Dendritic cell treated with granulocyte-macrophage colony-stimulating factor and Interleukin-4, amounts not matched to agents 40 ng/mL and 50 ng/mL, for 4 days (primary cell): ENCODE data around the gene VPS39.

Experiments used
- H3K27ac Mint-ChIP-seq: one replicate; pipeline ENCODE4 v1.8.0; 2022; ENCODE audit warnings: mild to moderate bottlenecking, mixed read lengths
- H3K27me3 Mint-ChIP-seq: one replicate; pipeline ENCODE4 v1.8.0; 2022; ENCODE audit warnings: mild to moderate bottlenecking, mixed read lengths
- H3K36me3 Mint-ChIP-seq: one replicate; pipeline ENCODE4 v1.8.0; 2022; ENCODE audit warnings: low read depth, mixed read lengths
- H3K4me1 Mint-ChIP-seq: one replicate; pipeline ENCODE4 v1.8.0; 2022; ENCODE audit warnings: low read depth, mixed read lengths
- H3K4me3 Mint-ChIP-seq: one replicate; pipeline ENCODE4 v1.8.0; 2022; ENCODE audit warnings: mild to moderate bottlenecking, moderate library complexity, mixed read lengths
- H3K9me3 Mint-ChIP-seq: one replicate; pipeline ENCODE4 v1.8.0; 2022; ENCODE audit warnings: mixed read lengths
- intact Hi-C: fragments of 100-400 bp; cut with micrococcal nuclease; formaldehyde crosslinking; loops from one replicate; pipeline ENCODE4 v1.15.0; 2022

The VPS39 gene

GRCh38 chr15:42131826-42132806 is 76.0 kb downstream of the VPS39 start:
- Mint-ChIP-seq H3K9me3 (no peaks in the 10 kb centered on the region), H3K36me3 (no peaks in the 10 kb centered on the region), H3K27me3 (no peaks in the 10 kb centered on the region), H3K4me3 (no peak overlapping the region), H3K4me1 (no peaks in the 10 kb centered on the region), H3K27ac (no peak overlapping the region)
- intact Hi-C loops = no loop called here

- no peaks in the 10 kb centered on the region for H3K4me1 Mint-ChIP-seq
- H3K27ac Mint-ChIP-seq = no peak overlapping the region
- H3K36me3 Mint-ChIP-seq = no peaks in the 10 kb centered on the region
- H3K4me3 Mint-ChIP-seq = no peak overlapping the region
- no peaks in the 10 kb centered on the region for H3K27me3 Mint-ChIP-seq
- intact Hi-C loops = no loop called here
- no peaks in the 10 kb centered on the region for H3K9me3 Mint-ChIP-seq
These were observed 77.1 kb downstream of the VPS39 start for GRCh38 chr15:42131006-42131405.

- Mint-ChIP-seq H3K4me1 (no peaks in the 10 kb centered on the region), H3K27me3 (no peaks in the 10 kb centered on the region), H3K27ac (no peak overlapping the region), H3K9me3 (no peaks in the 10 kb centered on the region), H3K36me3 (no peaks in the 10 kb centered on the region), H3K4me3 (no peak overlapping the region)
- intact Hi-C loops = no loop called here
These were observed 77.7 kb downstream of the VPS39 start for GRCh38 chr15:42130246-42130986.

- no peaks in the 10 kb centered on the region for H3K36me3 Mint-ChIP-seq
- no peak overlapping the region for H3K4me3 Mint-ChIP-seq
- H3K27me3 Mint-ChIP-seq = no peaks in the 10 kb centered on the region
- intact Hi-C loops = no loop called here
- H3K9me3 Mint-ChIP-seq = no peaks in the 10 kb centered on the region
- H3K27ac Mint-ChIP-seq = no peak overlapping the region
- H3K4me1 Mint-ChIP-seq = no peaks in the 10 kb centered on the region
These were observed 78.7 kb downstream of the VPS39 start for GRCh38 chr15:42129364-42129763.

DNA sequence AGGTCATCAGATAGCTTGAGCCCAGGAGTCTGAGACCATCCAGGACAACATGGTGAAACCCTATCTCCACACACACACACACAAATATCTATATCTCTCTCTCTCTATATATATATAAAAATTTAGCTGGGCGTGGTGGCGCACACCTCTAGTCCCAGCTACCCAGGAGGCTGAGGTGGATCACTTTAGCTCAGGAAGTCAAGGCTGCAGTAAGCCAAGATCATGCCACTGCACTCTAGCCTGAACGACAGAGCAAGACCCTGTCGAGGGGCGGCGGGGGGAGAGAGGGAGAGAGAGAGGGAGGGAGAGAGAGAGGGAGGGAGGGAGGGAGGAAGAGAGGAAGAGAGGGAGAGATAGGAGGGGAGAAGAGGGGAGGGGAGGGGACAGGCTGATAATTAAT is 79.6 kb downstream of the VPS39 start:
- Mint-ChIP-seq H3K36me3 (no peaks in the 10 kb centered on the region), H3K4me1 (no peaks in the 10 kb centered on the region), H3K27me3 (no peaks in the 10 kb centered on the region), H3K4me3 (no peak overlapping the region), H3K9me3 (no peaks in the 10 kb centered on the region), H3K27ac (no peak overlapping the region)
- intact Hi-C loops = no loop called here

GRCh38 chr15:42123546-42123945 is 84.6 kb downstream of the VPS39 start:
- Mint-ChIP-seq H3K27me3 (no peaks in the 10 kb centered on the region), H3K4me1 (peaks cover 43% of the 10 kb centered on the region), H3K4me3 (no peak overlapping the region), H3K36me3 (no peaks in the 10 kb centered on the region), H3K27ac (no peak overlapping the region), H3K9me3 (no peaks in the 10 kb centered on the region)
- intact Hi-C loops = no loop called here

GRCh38 chr15:42121682-42122081 is 86.4 kb downstream of the VPS39 start:
- Mint-ChIP-seq H3K4me1 (peaks cover 46% of the 10 kb centered on the region), H3K36me3 (no peaks in the 10 kb centered on the region), H3K27me3 (no peaks in the 10 kb centered on the region), H3K4me3 (no peak overlapping the region), H3K9me3 (peaks cover 1% of the 10 kb centered on the region), H3K27ac (no peak overlapping the region)
- intact Hi-C loops = no loop called here

- intact Hi-C loops = no loop called here
- Mint-ChIP-seq H3K4me3 (no peak overlapping the region), H3K9me3 (peaks cover 8% of the 10 kb centered on the region), H3K27ac (no peak overlapping the region), H3K36me3 (no peaks in the 10 kb centered on the region), H3K4me1 (peaks cover 46% of the 10 kb centered on the region), H3K27me3 (no peaks in the 10 kb centered on the region)
These were observed 87.1 kb downstream of the VPS39 start for GRCh38 chr15:42121021-42121420.

DNA sequence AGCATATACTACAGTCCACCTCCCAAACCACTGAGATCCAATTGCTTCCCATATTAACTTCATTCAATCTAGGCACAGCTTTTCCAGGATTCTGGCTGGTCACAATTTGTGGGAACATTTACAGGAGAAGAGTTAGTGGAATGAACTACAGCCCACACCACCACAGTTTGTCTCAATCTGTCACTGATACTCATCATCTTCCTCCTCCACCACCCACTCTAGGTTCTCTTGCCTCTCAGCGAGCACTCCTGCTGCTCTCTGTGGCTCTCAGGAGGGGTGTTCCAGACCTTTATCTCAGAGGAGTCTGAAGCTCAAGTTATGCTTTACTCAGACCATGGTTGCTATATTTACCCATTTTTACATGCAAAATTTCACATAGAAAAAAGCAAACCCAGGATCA is 87.8 kb downstream of the VPS39 start:
- peaks cover 8% of the 10 kb centered on the region for H3K9me3 Mint-ChIP-seq
- H3K4me3 Mint-ChIP-seq = no peak overlapping the region
- H3K4me1 Mint-ChIP-seq = peaks cover 46% of the 10 kb centered on the region
- intact Hi-C loops = no loop called here
- H3K27me3 Mint-ChIP-seq = no peaks in the 10 kb centered on the region
- H3K36me3 Mint-ChIP-seq = no peaks in the 10 kb centered on the region
- no peak overlapping the region for H3K27ac Mint-ChIP-seq

DNA sequence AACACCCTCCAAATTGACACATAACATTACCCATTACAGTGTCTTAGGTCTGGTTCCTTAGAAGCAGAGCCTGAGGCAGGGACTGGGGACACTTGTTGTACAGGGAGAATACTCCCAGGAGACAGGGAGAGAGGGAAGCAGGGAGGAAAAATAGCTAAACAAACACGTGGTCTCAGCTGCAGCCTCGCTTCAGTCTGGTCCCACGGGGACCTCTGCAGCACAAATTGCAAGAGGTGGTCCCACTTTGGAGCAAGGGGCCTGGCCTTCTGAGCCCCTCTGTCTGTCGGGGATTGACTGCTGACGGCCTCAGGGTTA is 88.7 kb downstream of the VPS39 start:
- Mint-ChIP-seq H3K4me1 (peaks cover 46% of the 10 kb centered on the region), H3K27me3 (no peaks in the 10 kb centered on the region)

GRCh38 chr15:42118650-42119445 is 89.3 kb downstream of the VPS39 start:
- Mint-ChIP-seq H3K4me3 (peak overlapping the region; percentile 37), H3K36me3 (no peaks in the 10 kb centered on the region), H3K4me1 (peaks cover 46% of the 10 kb centered on the region), H3K9me3 (peaks cover 8% of the 10 kb centered on the region), H3K27me3 (no peaks in the 10 kb centered on the region), H3K27ac (no peak overlapping the region)
- intact Hi-C loops = no loop called here

More for the DNA sequence above, 88.7 kb downstream of the VPS39 start:
- Mint-ChIP-seq H3K36me3 (no peaks in the 10 kb centered on the region), H3K27ac (no peak overlapping the region), H3K9me3 (peaks cover 8% of the 10 kb centered on the region), H3K4me3 (no peak overlapping the region)
- intact Hi-C loops = no loop called here

GRCh38 chr15:42111924-42112323 is 96.2 kb downstream of the VPS39 start:
- Mint-ChIP-seq H3K36me3 (no peaks in the 10 kb centered on the region), H3K27ac (no peak overlapping the region), H3K9me3 (peaks cover 8% of the 10 kb centered on the region), H3K27me3 (no peaks in the 10 kb centered on the region), H3K4me1 (peaks cover 45% of the 10 kb centered on the region), H3K4me3 (no peak overlapping the region)
- intact Hi-C loops = no loop called here

- peaks cover 57% of the 10 kb centered on the region for H3K4me1 Mint-ChIP-seq
- intact Hi-C loops = no loop called here
- no peak overlapping the region for H3K27ac Mint-ChIP-seq
- H3K36me3 Mint-ChIP-seq = no peaks in the 10 kb centered on the region
- H3K27me3 Mint-ChIP-seq = no peaks in the 10 kb centered on the region
- H3K9me3 Mint-ChIP-seq = no peaks in the 10 kb centered on the region
- H3K4me3 Mint-ChIP-seq = no peak overlapping the region
These were observed 97.7 kb downstream of the VPS39 start for GRCh38 chr15:42110367-42110766.

GRCh38 chr15:42108806-42109205 is 99.3 kb downstream of the VPS39 start:
- Mint-ChIP-seq H3K27ac (no peak overlapping the region), H3K27me3 (no peaks in the 10 kb centered on the region), H3K4me1 (peaks cover 73% of the 10 kb centered on the region), H3K9me3 (no peaks in the 10 kb centered on the region), H3K4me3 (no peak overlapping the region), H3K36me3 (no peaks in the 10 kb centered on the region)
- intact Hi-C loops = no loop called here
